Loucy (cell line): ENCODE data around the gene PIEZO1.
"Not testable (repeated sequence)": the region's sequence is repeated elsewhere in the genome, so short reads cannot be mapped to it uniquely, and the experiment has no call there.

ENCODE experiments used
- CTCF ChIP-seq: fragments of 200-600 bp; sonication (generic); conservative IDR thresholded peaks from 2 replicates; pipeline ENCODE4 v1.5.1; 2014; ENCODE audit warnings: mild to moderate bottlenecking, antibody characterized with exemption, low read length
- EZH2phosphoT487 ChIP-seq: fragments of 200-600 bp; IDR thresholded peaks from 2 replicates; pipeline ENCODE4 v1.6.1; 2018; ENCODE audit warnings: antibody characterized with exemption, mild to moderate bottlenecking, moderate library complexity, borderline replicate concordance

DNA sequence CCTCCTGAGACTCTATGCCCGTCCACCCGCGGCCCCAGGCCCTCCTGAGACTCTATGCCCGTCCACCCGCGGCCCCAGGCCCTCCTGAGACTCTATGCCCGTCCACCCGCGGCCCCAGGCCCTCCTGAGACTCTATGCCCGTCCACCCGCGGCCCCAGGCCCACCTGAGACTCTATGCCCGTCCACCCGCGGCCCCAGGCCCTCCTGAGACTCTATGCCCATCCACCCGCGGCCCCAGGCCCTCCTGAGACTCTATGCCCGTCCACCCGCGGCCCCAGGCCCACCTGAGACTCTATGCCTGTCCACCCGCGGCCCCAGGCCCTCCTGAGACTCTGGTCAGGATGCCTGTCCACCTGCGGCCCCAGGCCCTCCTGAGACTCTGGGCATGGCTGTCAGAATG lies 13.2 kb downstream of the PIEZO1 start:
- not testable (repeated sequence) for TF ChIP-seq CTCF, EZH2phosphoT487
